IPS-18c (cell line): ENCODE data around the gene ADAP1.
A peak's percentile ranks its signal among the peaks of the same experiment; 100 is the strongest.
"Not testable (repeated sequence)": the region's sequence is repeated elsewhere in the genome, so short reads cannot be mapped to it uniquely, and the experiment has no call there.

ENCODE experiments used
- H3K4me3 ChIP-seq: 2 replicates; pipeline ENCODE4 v1.7.0; 2013; ENCODE audit warnings: low read depth, mild to moderate bottlenecking, low read length, moderate library complexity; ENCODE audit not compliant: insufficient read depth
- H3K9me3 ChIP-seq: one replicate; pipeline ENCODE4 v1.6.1; 2013; ENCODE audit warnings: mild to moderate bottlenecking, low read length, moderate library complexity; ENCODE audit not compliant: control insufficient read depth, insufficient read depth

Gene ADAP1

GRCh38 chr7:910441-910861 is 44.0 kb downstream of the ADAP1 start:
- H3K4me3 ChIP-seq = no peak overlapping the region
- H3K9me3 ChIP-seq = no peaks in the 10 kb centered on the region

- no peaks in the 10 kb centered on the region for H3K9me3 ChIP-seq
- peak overlapping the region; percentile 31 for H3K4me3 ChIP-seq
These were observed 44.8 kb downstream of the ADAP1 start for GRCh38 chr7:909358-910329.

GRCh38 chr7:908591-909357 is 45.7 kb downstream of the ADAP1 start:
- H3K9me3 ChIP-seq = not testable (repeated sequence)
- H3K4me3 ChIP-seq = peak overlapping the region; percentile 41

DNA sequence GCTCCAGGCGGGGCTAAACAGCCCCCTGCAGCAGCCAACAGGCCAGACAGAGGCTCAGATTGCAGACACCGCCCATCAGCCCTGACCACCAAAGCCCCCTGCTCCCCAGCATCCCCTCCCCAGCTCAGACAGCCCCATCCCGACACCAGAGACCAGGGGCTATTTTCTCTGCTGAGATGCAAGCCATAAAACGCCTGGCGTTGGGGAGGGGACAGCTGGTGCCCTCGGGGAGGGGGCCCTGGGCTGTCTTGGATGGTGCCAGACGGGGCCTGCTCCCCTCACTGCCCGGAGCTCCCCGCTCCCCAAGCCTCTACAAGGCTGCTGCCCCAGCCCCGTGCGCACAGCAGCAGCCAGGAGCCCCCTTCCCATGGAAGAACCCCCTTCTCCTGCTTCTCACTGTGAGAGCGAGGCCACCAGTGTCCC is 46.3 kb downstream of the ADAP1 start:
- Histone ChIP-seq H3K4me3 (peak overlapping the region; percentile 41; the same call in 1 of the 2 replicates), H3K9me3 (no peaks in the 10 kb centered on the region)

- Histone ChIP-seq H3K9me3 (no peaks in the 10 kb centered on the region), H3K4me3 (no peak overlapping the region)
These were observed 47.1 kb downstream of the ADAP1 start for GRCh38 chr7:907158-907980.

DNA sequence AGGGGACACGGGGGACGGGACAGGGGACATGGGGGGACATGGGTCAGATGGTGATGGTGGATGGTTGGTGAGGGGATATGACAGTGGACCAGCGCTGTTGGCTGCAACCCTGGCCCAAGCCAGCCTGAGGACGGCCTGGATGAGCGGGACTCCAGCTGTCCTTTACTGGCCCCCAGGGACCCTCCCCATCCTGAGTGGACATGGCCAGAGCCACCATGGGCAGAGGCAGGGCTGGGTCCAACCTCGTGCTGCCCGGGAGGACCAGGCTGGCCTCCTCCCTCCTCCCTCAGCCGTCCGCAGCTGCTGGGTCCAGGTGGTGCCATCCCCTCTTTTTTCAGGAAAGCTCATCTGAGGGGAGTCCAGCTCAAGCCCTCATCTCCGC is 47.7 kb downstream of the ADAP1 start:
- Histone ChIP-seq H3K9me3 (no peaks in the 10 kb centered on the region), H3K4me3 (no peak overlapping the region)

- H3K4me3 ChIP-seq = no peak overlapping the region
- no peaks in the 10 kb centered on the region for H3K9me3 ChIP-seq
These were observed 49.6 kb downstream of the ADAP1 start for GRCh38 chr7:904847-905246.

- no peaks in the 10 kb centered on the region for H3K9me3 ChIP-seq
- no peak overlapping the region for H3K4me3 ChIP-seq
These were observed 50.3 kb downstream of the ADAP1 start for GRCh38 chr7:903921-904755.

- Histone ChIP-seq H3K4me3 (no peak overlapping the region), H3K9me3 (no peaks in the 10 kb centered on the region)
These were observed 51.5 kb downstream of the ADAP1 start for GRCh38 chr7:902996-903395.

DNA sequence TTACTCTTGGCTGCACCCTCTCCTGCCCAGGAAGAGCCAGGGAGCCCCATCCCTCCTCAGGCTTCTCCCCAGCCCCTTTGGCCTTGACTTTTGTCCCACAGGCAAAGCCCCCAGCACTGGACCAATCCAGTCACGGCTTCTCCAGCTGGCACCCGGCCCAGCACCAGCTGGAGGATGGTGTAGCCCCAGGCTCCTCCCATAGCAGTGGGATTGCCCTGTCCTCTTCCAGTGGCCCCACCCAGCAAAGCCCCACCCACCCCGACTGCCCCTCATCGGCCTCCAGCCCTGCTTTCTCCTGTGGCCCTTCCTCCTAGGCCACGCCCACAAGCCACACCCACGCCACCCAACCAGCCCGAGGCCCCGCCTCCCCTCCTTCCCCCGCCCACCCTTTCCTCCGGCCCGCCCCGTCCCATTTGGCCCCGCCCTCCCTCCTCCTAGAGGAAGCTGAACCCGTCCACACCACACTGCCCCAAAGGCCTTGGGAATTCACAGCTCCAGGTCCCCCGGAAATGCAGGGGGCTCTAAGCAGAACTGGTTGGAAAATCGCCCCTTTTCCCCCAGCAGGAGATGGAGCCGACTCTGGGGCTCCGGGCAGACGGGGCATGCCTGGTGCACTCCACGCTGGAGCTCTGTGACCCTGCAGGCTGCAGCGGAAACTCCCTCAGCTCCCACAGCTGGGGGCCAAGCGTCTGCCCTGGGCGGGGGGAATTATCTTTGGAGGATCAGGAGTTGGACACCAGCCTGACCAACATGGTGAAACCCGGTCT is 52.9 kb downstream of the ADAP1 start:
- peak overlapping the region; percentile 24; the same call in 1 of the 2 replicates for H3K4me3 ChIP-seq

GRCh38 chr7:901041-901387 is 53.5 kb downstream of the ADAP1 start:
- Histone ChIP-seq H3K9me3 (no peaks in the 10 kb centered on the region), H3K4me3 (no peak overlapping the region)

More for the DNA sequence above, 52.9 kb downstream of the ADAP1 start:
- no peaks in the 10 kb centered on the region for H3K9me3 ChIP-seq

- no peak overlapping the region for H3K4me3 ChIP-seq
- H3K9me3 ChIP-seq = no peaks in the 10 kb centered on the region
These were observed 54.0 kb downstream of the ADAP1 start for GRCh38 chr7:900331-901040.

DNA sequence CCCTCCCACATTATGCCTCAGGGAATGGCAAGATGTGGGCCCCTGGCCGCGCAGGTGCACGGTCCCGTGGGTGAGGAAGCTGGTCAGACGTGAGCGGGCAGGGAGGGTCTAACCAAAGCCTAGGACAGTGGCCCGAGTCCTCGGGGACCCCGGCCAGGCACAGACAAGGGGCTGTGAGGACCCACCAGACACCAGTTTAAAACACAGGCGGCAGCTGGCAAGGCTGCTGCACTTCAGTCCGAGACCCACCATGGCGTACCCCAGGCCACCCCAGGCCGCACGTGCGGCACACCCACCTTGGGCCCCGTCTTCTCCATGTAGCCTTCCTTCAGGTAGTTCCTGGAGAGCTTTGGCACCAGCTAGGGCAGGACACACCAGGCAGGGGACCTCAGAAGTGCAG is 54.7 kb downstream of the ADAP1 start:
- H3K9me3 ChIP-seq = no peaks in the 10 kb centered on the region
- no peak overlapping the region for H3K4me3 ChIP-seq

DNA sequence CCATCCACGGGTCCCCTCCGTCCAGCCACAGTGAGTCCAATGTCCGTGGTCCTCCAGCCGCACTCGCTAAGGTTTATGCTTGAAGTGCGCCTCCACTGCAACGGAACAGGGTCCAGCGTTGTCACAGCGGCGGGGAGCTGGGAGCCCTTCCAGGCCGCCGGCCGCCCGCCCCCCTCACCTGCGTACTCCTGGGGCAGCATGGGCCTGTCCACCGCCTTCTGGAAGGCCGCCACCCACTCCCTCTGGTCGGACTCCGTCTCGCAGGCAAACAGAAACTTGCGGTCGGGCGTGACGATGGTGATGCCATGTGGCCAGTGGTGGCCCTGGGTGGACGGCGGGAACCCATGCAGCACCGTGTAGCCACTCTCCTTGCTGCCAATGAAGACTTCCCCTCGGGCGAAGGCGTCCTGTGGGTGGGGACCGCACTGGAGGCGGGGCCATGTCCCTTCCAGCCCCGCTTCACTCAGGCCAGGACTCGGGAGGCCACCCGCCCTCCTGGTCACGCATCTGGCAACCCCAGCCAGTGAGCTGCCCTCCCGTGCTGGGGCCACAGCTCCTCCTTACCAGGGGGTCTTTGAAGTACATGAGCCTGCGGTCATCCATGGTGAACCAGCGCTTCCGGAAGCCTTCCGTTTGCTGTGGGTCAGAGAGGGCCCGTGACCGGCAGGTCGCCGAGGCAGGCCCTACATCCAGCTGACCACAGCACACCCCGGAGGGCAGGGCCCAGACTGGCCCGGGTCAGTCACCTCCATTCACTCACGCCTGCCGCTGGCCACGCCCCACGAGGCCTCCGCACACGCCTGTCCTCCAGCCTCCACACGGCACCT is 55.4 kb downstream of the ADAP1 start:
- no peaks in the 10 kb centered on the region for H3K9me3 ChIP-seq
- H3K4me3 ChIP-seq = no peak overlapping the region

- no peaks in the 10 kb centered on the region for H3K9me3 ChIP-seq
- no peak overlapping the region for H3K4me3 ChIP-seq
These were observed 56.0 kb downstream of the ADAP1 start for GRCh38 chr7:898460-898854.
